Upper lobe of right lung (tissue), 1 donor: ENCODE data around the gene PCF11. TPM values are rescaled to one million over a fixed set of nuclear protein-coding genes. Genes with fewer than 3 reads are reported as not detected.
A peak's percentile ranks its signal among the peaks of the same experiment; 100 is the strongest.

Source experiments
- ATAC-seq: fragments of 200-7000 bp; cut with Tn5 transposase; one replicate; pipeline ENCODE4 v1.9.1; 2020; ENCODE audit warnings: mild to moderate bottlenecking, moderate library complexity
- DNase-seq: peaks from one replicate; pipeline ENCODE4 v3.0.0-alpha.2; 2020
- H3K27ac ChIP-seq: fragments of 200-600 bp; one replicate; pipeline ENCODE4 v1.8.0; 2022
- H3K27me3 ChIP-seq: fragments of 200-600 bp; one replicate; pipeline ENCODE4 v1.8.0; 2022; ENCODE audit warnings: mild to moderate bottlenecking
- H3K36me3 ChIP-seq: fragments of 200-600 bp; one replicate; pipeline ENCODE4 v1.8.0; 2022
- H3K4me1 ChIP-seq: fragments of 200-600 bp; one replicate; pipeline ENCODE4 v1.8.0; 2022
- H3K4me3 ChIP-seq: fragments of 200-600 bp; one replicate; pipeline ENCODE4 v1.8.0; 2022; ENCODE audit warnings: mild to moderate bottlenecking
- H3K9me3 ChIP-seq: fragments of 200-600 bp; one replicate; pipeline ENCODE4 v1.8.0; 2022
- CTCF ChIP-seq: fragments of 200-600 bp; IDR thresholded peaks from one replicate; pipeline ENCODE4 v1.8.0; 2022; ENCODE audit warnings: antibody characterized with exemption
- intact Hi-C: fragments of 100-400 bp; cut with DNase I; formaldehyde crosslinking; loops from one replicate; pipeline ENCODE4 v1.11.0; 2022
- total RNA-seq: library from RNA; stranded (reverse); fragmentation: NEBNext Ultra II Directional; extraction: Animal tissue kit (Norgen Biotek cat#: 25700); gene quantifications from one replicate; pipeline ENCODE4 v1.2.1, GENCODE V29; 2021
- donor health status: DM: no; HTN: yes; CAD: no; lungs with severe emphysema.

Gene PCF11
- total RNA-seq, 1 donor from 2014 or later = 54.5 TPM

GRCh38 chr11:83159902-83160865 lies 3.3 kb downstream of the PCF11 start:
- no peak overlapping the region for H3K27ac ChIP-seq
- intact Hi-C loops = no loop called here
- peaks cover 17% of the 10 kb centered on the region for H3K36me3 ChIP-seq
- H3K27me3 ChIP-seq = no peaks in the 10 kb centered on the region
- TF ChIP-seq CTCF = no peak
- no peaks in the 10 kb centered on the region for H3K9me3 ChIP-seq
- peaks cover 28% of the 10 kb centered on the region for H3K4me1 ChIP-seq
- H3K4me3 ChIP-seq = peak overlapping the region; percentile 90
- no peak for DNase-seq
- ATAC-seq = no peak

- Histone ChIP-seq H3K4me3 (peak overlapping the region; percentile 1), H3K4me1 (peaks cover 28% of the 10 kb centered on the region), H3K27ac (no peak overlapping the region), H3K27me3 (no peaks in the 10 kb centered on the region), H3K36me3 (peaks cover 32% of the 10 kb centered on the region), H3K9me3 (no peaks in the 10 kb centered on the region)
- TF ChIP-seq CTCF = no peak
- ATAC-seq (no peak), DNase-seq (no peak)
- intact Hi-C loops = no loop called here
These were observed 4.8 kb downstream of the PCF11 start for GRCh38 chr11:83161610-83162199.

GRCh38 chr11:83162377-83162776 lies 5.4 kb downstream of the PCF11 start:
- Histone ChIP-seq H3K9me3 (no peaks in the 10 kb centered on the region), H3K4me3 (peak overlapping the region; percentile 1), H3K27ac (no peak overlapping the region), H3K27me3 (no peaks in the 10 kb centered on the region), H3K4me1 (peaks cover 28% of the 10 kb centered on the region), H3K36me3 (peaks cover 39% of the 10 kb centered on the region)
- ATAC-seq (no peak), DNase-seq (no peak)
- no peak for TF ChIP-seq CTCF
- intact Hi-C loops = no loop called here

- TF ChIP-seq CTCF = no peak
- Histone ChIP-seq H3K27me3 (no peaks in the 10 kb centered on the region), H3K4me1 (peaks cover 40% of the 10 kb centered on the region), H3K27ac (no peak overlapping the region), H3K36me3 (peaks cover 69% of the 10 kb centered on the region), H3K4me3 (no peak overlapping the region), H3K9me3 (no peaks in the 10 kb centered on the region)
- ATAC-seq (no peak), DNase-seq (no peak)
- intact Hi-C loops = no loop called here
These were observed 9.4 kb downstream of the PCF11 start for GRCh38 chr11:83166193-83166866.

GRCh38 chr11:83168756-83169155 lies 11.8 kb downstream of the PCF11 start:
- no peak for TF ChIP-seq CTCF
- Histone ChIP-seq H3K4me3 (no peak overlapping the region), H3K36me3 (peaks cover 93% of the 10 kb centered on the region), H3K27ac (no peak overlapping the region), H3K4me1 (peaks cover 47% of the 10 kb centered on the region), H3K27me3 (no peaks in the 10 kb centered on the region), H3K9me3 (no peaks in the 10 kb centered on the region)
- ATAC-seq (no peak), DNase-seq (no peak)
- intact Hi-C loops = no loop called here
